WTC11 (cell line): ENCODE measurements around the gene CFAP161.

Experiments
- AFF4 ChIP-seq: sonication (generic); formaldehyde crosslinking; IDR thresholded peaks from 2 replicates; pipeline ENCODE4 v1.8.1; 2023; ENCODE audit warnings: mild to moderate bottlenecking, missing genetic modification reagents, borderline replicate concordance
- CTCF ChIP-seq: fragments of 200-600 bp; IDR thresholded peaks from 2 replicates; pipeline ENCODE4 v1.8.0; 2022; ENCODE audit warnings: antibody characterized with exemption
- E2F4 ChIP-seq: sonication (generic); formaldehyde crosslinking; IDR thresholded peaks from 2 replicates; pipeline ENCODE4 v1.8.1; 2022; ENCODE audit warnings: low read depth, mild to moderate bottlenecking, moderate library complexity, missing genetic modification reagents, borderline replicate concordance
- KAT7 ChIP-seq: sonication (generic); formaldehyde crosslinking; IDR thresholded peaks from 2 replicates; pipeline ENCODE4 v1.8.1; 2023; ENCODE audit warnings: missing genetic modification reagents, mild to moderate bottlenecking, borderline replicate concordance
- MYBL2 ChIP-seq: sonication (generic); formaldehyde crosslinking; IDR thresholded peaks from 2 replicates; pipeline ENCODE4 v1.8.1; 2023; ENCODE audit warnings: mild to moderate bottlenecking, moderate library complexity, missing genetic modification reagents
- RORB ChIP-seq: fragments of 250-450 bp; sonication (Bioruptor Pico); IDR thresholded peaks from 2 replicates; pipeline ENCODE4 v1.9.0; 2021; ENCODE audit warnings: mild to moderate bottlenecking
- ZNF219 ChIP-seq: sonication (generic); formaldehyde crosslinking; IDR thresholded peaks from 2 replicates; pipeline ENCODE4 v1.8.0; 2023; ENCODE audit warnings: missing genetic modification reagents, mild to moderate bottlenecking, borderline replicate concordance

GRCh38 chr15:81183439-81183775 is 49.3 kb downstream of the CFAP161 start:
- no peak for TF ChIP-seq CTCF
- TF ChIP-seq ZNF219 = no peak
- TF ChIP-seq AFF4 (CRISPR knock-in tag) = no peak
- no peak for TF ChIP-seq KAT7 (CRISPR knock-in tag)
- TF ChIP-seq RORB (CRISPR knock-in tag) = no peak
- no peak for TF ChIP-seq MYBL2 (CRISPR knock-in tag)
- no peak for TF ChIP-seq E2F4 (CRISPR knock-in tag)
